ENCODE results near the gene CSNK2A1. TPM values are rescaled to one million over a fixed set of nuclear protein-coding genes. Genes with fewer than 3 reads are reported as not detected.
"Not testable (repeated sequence)": the region's sequence is repeated elsewhere in the genome, so short reads cannot be mapped to it uniquely, and the experiment has no call there.

CSNK2A1 gene
- total and polyA plus RNA-seq, 3 donors from 2014 or later: 143 to 192 (median 172) TPM

DNA sequence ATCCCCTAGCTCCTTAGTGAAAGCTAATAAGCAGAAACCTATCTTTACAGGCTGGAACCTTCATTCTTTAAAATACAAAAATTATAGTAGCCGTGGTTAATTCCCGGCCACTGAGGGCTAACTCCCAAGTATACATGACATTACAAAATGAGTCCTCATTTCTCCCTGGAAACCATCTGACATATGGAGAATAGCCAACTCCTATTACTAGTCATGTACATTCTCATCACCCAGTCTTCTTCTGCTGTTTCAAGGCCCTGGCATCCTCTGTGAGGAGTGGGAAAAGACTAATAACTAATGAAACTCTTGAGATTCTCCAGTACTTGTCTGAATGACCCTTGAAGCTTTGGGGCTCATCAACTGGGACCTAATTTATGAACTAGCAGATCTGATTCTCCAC, 30.2 kb downstream of the CSNK2A1 start:
- no peak for TF ChIP-seq POLR2A (IDR thresholded peaks at IDR 0.05)
- TF ChIP-seq, protein P1, sequence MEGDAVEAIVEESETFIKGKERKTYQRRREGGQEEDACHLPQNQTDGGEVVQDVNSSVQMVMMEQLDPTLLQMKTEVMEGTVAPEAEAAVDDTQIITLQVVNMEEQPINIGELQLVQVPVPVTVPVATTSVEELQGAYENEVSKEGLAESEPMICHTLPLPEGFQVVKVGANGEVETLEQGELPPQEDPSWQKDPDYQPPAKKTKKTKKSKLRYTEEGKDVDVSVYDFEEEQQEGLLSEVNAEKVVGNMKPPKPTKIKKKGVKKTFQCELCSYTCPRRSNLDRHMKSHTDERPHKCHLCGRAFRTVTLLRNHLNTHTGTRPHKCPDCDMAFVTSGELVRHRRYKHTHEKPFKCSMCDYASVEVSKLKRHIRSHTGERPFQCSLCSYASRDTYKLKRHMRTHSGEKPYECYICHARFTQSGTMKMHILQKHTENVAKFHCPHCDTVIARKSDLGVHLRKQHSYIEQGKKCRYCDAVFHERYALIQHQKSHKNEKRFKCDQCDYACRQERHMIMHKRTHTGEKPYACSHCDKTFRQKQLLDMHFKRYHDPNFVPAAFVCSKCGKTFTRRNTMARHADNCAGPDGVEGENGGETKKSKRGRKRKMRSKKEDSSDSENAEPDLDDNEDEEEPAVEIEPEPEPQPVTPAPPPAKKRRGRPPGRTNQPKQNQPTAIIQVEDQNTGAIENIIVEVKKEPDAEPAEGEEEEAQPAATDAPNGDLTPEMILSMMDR (IDR thresholded peaks at IDR 0.05): no peak
- H3K36me3 ChIP-seq (ENCODE audit: low read depth, missing control alignments): no peaks in the 10 kb centered on the region
- WGBS, 2 donors: 86 to 87% methylated on average over 2 of the region's 2 CpGs
- no peak overlapping the region for H3K27ac ChIP-seq
- H3K4me1 ChIP-seq: no peaks in the 10 kb centered on the region
- intact Hi-C loops (cut with DNase I; ENCODE audit: low total_unique reads): no loop called here
- DNase-seq: no peak
- no peaks in the 10 kb centered on the region for H3K27me3 ChIP-seq
- no peak overlapping the region for H3K4me3 ChIP-seq
- H3K9me3 ChIP-seq: no peaks in the 10 kb centered on the region

DNA sequence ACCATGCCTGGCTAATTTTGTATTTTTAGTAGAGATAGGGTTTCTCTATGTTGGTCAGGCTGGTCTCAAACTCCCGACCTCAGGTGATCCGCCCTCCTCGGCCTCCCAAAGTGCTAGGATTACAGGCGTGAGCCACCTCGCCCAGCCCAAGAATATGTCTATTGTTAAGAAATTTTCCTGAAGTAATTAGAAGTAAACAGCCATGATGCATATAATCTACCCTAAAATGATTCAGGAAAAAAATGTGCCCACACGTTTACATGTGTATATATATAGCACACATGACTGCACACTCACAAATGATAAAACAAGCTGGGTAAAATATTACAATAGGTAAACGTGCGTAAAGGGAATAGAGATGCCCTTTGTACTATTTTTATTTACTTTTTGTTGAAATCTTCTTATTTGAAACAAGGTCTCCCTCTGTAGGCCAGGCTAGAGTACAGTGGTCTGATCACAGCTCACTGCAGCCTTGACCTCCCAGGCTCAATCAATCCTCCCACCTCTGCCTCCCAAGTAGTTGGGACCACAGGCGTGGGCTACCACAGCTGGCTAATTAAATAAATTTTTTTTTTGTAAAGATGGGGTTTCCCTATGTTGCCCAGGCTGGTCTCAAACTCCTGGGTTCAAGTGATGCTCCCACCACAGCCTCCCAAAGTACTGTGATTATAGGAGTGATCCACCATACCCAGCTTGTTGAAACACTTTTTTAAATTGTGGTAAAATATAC, 33.1 kb downstream of the CSNK2A1 start:
- H3K36me3 ChIP-seq (ENCODE audit: low read depth, missing control alignments); H3K4me1 ChIP-seq; H3K27ac ChIP-seq; H3K9me3 ChIP-seq; H3K27me3 ChIP-seq; DNase-seq; intact Hi-C loops (cut with DNase I; ENCODE audit: low total_unique reads); H3K4me3 ChIP-seq: not testable (repeated sequence)
- 73 to 74% methylated on average over 9 of the region's 9 CpGs for whole genome bisulfite sequencing, 2 donors

DNA sequence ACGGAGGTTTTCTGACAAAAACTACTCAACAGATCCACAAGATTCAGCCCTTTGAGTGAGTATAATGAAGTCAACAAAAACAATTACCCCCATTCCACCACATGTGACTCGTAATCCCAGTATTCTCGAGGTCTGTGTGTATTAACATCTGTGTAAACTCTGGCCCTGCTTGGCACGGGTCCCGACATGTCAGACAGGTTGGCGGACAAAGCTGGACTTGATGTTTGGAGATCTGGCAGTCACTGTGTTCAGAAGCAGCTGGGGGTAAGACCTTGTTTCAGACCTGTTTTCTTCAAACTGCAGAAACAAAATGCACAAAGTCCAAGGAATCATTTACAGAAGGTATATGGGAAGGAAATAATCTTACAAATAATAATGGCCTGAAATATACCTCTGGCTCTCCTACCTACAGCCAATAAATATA, 35.2 kb downstream of the CSNK2A1 start:
- 69 to 70% methylated on average over 6 of the region's 6 CpGs for WGBS, 2 donors
- DNase-seq; intact Hi-C loops (cut with DNase I; ENCODE audit: low total_unique reads); H3K27ac ChIP-seq; H3K4me1 ChIP-seq; H3K27me3 ChIP-seq; H3K4me3 ChIP-seq; H3K36me3 ChIP-seq (ENCODE audit: low read depth, missing control alignments); H3K9me3 ChIP-seq: not testable (repeated sequence)

DNA sequence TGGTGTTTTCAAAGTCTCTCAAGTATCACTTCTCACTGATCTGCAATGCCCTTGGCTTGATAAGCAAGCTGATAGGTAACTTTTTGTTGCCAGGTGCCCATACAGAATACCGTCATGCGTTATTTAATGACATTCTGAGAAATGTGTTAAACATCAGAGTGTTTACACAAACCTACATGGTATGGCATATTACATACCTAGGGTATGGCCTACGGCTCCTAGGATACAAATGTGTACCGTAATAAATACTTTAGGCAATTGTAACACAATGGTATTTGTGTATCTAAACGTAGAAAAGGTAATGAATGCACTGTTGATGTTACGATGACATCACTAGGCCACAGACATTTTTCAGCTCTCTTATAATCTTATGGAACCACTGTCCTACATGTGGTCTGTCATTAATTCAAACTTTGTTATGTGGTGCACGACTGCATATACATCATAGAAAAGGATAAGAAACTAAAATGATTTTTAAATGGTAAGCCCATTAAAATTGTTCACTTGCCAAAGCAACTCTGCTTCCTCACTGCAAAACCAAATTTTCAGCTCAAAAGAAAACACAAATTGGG, 35.7 kb downstream of the CSNK2A1 start:
- intact Hi-C loops (cut with DNase I; ENCODE audit: low total_unique reads): no loop called here
- no peak overlapping the region for H3K27ac ChIP-seq
- H3K4me3 ChIP-seq: no peak overlapping the region
- no peaks in the 10 kb centered on the region for H3K27me3 ChIP-seq
- DNase-seq: no peak
- H3K4me1 ChIP-seq: no peaks in the 10 kb centered on the region
- H3K9me3 ChIP-seq: no peaks in the 10 kb centered on the region
- no peak for TF ChIP-seq POLR2A (IDR thresholded peaks at IDR 0.05)
- TF ChIP-seq, protein P1 (IDR thresholded peaks at IDR 0.05): no peak
- 89 to 91% methylated on average over 7 of the region's 7 CpGs for WGBS, 2 donors
- H3K36me3 ChIP-seq (ENCODE audit: low read depth, missing control alignments): no peaks in the 10 kb centered on the region

- Histone ChIP-seq H3K27ac (no peak overlapping the region), H3K4me1 (no peaks in the 10 kb centered on the region), H3K4me3 (no peak overlapping the region), H3K36me3 (ENCODE audit: low read depth, missing control alignments) (no peaks in the 10 kb centered on the region), H3K27me3 (no peaks in the 10 kb centered on the region), H3K9me3 (no peaks in the 10 kb centered on the region)
- WGBS, 2 donors: 89 to 91% methylated on average over 7 of the region's 7 CpGs
- intact Hi-C loops (cut with DNase I; ENCODE audit: low total_unique reads): no loop called here
- no peak for TF ChIP-seq POLR2A (IDR thresholded peaks at IDR 0.05)
- TF ChIP-seq, protein P1 (IDR thresholded peaks at IDR 0.05): no peak
- no peak for DNase-seq
Observed at GRCh38 chr20:507006-507758, 36.4 kb downstream of the CSNK2A1 start.

Measured in testis (tissue), 3 donors.